Ascending aorta (tissue), 2 donors: ENCODE data around the gene HOXC11. TPM values are rescaled to one million over a fixed set of nuclear protein-coding genes. Genes with fewer than 3 reads are reported as not detected.

Source experiments
- DNase-seq, 2 donors: peaks; one replicate each; pipeline ENCODE4 v3.0.0-alpha.2; 2019; ENCODE audit warnings: low spot score in 2 of 2
- H3K27ac ChIP-seq, 2 donors: fragments of 200-600 bp; sonication (generic); one replicate each; pipeline ENCODE4 v1.5.1; 2016 to 2017; ENCODE audit warnings: mild to moderate bottlenecking in 1 of 2
- H3K27me3 ChIP-seq: fragments of 200-600 bp; sonication (generic); one replicate; pipeline ENCODE4 v1.5.1; 2017
- H3K36me3 ChIP-seq, 2 donors: fragments of 200-600 bp; sonication (generic); one replicate each; pipeline ENCODE4 v1.5.1; 2016
- H3K4me1 ChIP-seq, 2 donors: fragments of 200-600 bp; sonication (generic); one replicate each; pipeline ENCODE4 v1.5.1; 2016 to 2017; ENCODE audit warnings: mild to moderate bottlenecking in 1 of 2
- H3K4me3 ChIP-seq, 2 donors: fragments of 200-600 bp; sonication (generic); one replicate each; pipeline ENCODE4 v1.5.1; 2016 to 2017; ENCODE audit warnings: mild to moderate bottlenecking in 1 of 2
- H3K9me3 ChIP-seq, 2 donors: fragments of 200-600 bp; sonication (generic); one replicate each; pipeline ENCODE4 v1.5.1; 2016
- intact Hi-C: fragments of 100-400 bp; cut with DNase I; formaldehyde crosslinking; loops from one replicate; pipeline ENCODE4 v1.15.1; 2023
- total RNA-seq: library from RNA; depleted of rRNA; stranded (reverse); fragments of >200 nt; gene quantifications from one replicate; pipeline ENCODE4 v1.1.0, GENCODE V29; 2016
- TF ChIP-seq, protein P1 (sequence below), 3 experiments: fragments of 200-600 bp in 2 of 3; fragments of 450-650 bp in 1 of 3; sonication (generic) in 2 of 3; IDR thresholded peaks; one replicate each; pipeline ENCODE4 v1.5.1; 2016 to 2019; ENCODE audit warnings: antibody characterized with exemption in 3 of 3, mild to moderate bottlenecking in 1 of 3, moderate library complexity in 1 of 3

HOXC11 gene
- total RNA-seq, 1 donor from 2014 or later = 0.32 TPM

DNA sequence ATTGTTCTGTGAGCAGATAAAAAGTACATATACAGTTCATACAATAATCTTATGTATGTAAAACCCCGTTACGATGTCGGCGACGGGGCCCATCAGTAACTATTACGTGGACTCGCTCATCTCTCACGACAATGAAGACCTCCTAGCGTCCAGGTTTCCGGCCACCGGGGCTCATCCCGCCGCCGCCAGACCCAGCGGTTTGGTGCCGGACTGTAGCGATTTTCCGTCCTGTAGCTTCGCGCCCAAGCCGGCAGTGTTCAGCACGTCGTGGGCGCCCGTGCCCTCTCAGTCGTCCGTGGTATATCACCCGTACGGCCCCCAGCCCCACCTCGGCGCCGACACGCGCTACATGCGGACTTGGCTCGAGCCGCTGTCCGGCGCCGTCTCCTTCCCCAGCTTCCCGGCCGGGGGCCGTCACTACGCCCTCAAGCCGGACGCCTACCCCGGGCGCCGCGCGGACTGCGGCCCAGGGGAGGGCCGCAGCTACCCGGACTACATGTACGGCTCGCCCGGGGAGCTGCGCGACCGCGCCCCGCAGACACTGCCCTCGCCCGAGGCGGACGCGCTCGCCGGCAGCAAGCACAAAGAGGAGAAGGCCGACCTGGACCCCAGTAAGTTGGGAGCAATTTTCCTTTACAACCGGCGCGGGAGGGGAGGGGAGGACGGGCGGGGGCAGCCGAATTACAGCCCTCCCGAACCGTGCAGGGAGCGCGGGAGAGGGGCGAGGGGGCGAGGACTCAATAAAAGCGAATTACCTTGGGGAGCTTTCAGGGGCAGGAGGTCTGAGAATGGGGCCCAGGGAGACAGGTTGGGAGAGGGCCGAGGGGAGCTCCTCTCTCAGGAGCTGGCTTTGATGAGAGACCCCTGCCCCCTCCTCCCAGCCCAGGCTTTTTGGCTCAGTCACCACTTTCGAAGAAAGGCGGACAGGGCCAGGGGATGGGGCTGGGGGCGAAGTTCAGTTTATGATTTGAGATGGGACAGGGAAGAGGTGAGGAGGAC, 27.5 kb downstream of the HOXC11 start, which contains the start of gene HOXC9:
TSS of gene HOXC9 (plus strand) at position 46 of the 999 bp plus-strand sequence. CDS start at position 74, 28 bp downstream.
- no peak for DNase-seq
- peaks cover 0 to 10% of the 10 kb centered on the region in 2 donors for H3K4me1 ChIP-seq
- TF ChIP-seq, protein P1, sequence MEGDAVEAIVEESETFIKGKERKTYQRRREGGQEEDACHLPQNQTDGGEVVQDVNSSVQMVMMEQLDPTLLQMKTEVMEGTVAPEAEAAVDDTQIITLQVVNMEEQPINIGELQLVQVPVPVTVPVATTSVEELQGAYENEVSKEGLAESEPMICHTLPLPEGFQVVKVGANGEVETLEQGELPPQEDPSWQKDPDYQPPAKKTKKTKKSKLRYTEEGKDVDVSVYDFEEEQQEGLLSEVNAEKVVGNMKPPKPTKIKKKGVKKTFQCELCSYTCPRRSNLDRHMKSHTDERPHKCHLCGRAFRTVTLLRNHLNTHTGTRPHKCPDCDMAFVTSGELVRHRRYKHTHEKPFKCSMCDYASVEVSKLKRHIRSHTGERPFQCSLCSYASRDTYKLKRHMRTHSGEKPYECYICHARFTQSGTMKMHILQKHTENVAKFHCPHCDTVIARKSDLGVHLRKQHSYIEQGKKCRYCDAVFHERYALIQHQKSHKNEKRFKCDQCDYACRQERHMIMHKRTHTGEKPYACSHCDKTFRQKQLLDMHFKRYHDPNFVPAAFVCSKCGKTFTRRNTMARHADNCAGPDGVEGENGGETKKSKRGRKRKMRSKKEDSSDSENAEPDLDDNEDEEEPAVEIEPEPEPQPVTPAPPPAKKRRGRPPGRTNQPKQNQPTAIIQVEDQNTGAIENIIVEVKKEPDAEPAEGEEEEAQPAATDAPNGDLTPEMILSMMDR (IDR thresholded peaks at IDR 0.05) = no peak
- H3K9me3 ChIP-seq = no peaks in the 10 kb centered on the region
- intact Hi-C loops = no loop called here
- peaks cover 29% of the 10 kb centered on the region for H3K27me3 ChIP-seq
- H3K27ac ChIP-seq = no peak within 1 kb of the TSS
- peak within 1 kb of the TSS; percentile 61 to 62 for H3K4me3 ChIP-seq
- H3K36me3 ChIP-seq = no peaks in the 10 kb centered on the region

DNA sequence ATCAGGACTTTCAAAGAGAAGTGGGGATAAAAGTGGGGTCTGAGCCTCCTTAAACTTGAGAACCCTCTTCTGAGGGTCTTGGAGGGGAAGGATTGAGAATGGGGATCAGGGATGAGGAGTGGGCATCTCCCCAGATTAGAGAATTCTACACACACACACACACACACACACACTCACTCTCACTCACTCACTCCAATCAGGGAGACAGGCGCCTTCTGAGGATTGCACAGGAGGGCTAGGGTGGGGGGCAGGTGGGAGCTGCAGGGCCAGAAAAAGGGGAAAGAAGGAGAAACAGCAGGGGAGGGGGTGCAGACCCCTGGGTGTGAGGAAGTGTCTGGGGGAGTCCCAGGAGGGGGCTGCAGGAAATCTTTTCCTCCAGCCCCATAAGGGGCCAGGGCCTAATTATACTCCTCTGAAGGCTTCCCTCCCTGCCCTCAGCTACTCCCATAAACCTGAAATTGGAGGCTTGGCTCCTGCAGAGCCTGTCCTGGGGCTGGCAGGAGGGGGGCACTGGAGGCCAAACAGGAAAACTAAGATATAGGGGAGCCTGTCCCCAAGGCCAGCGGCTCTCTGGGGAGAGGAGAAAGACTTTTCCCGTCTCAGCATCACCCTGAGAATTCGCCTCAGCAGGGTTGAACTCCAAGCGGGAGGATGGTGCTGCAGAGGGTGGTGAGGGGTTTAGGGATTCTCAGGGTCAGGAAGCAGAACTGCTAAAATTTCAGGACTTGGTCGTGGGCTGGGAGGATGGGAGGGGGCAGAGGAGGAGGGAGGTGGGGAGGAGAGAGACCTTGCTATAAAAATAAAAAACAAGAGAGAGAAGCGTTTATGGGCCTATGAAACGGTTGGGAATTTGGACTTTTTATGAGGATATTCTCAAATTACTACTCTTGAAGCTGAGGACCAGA, 28.6 kb downstream of the HOXC11 start:
- intact Hi-C loops = no loop called here
- H3K36me3 ChIP-seq = no peaks in the 10 kb centered on the region
- peaks cover 26% of the 10 kb centered on the region for H3K27me3 ChIP-seq
- no peak overlapping the region for H3K27ac ChIP-seq
- H3K4me3 ChIP-seq = no peak overlapping the region
- H3K9me3 ChIP-seq = no peaks in the 10 kb centered on the region
- DNase-seq = no peak
- TF ChIP-seq, protein P1 (IDR thresholded peaks at IDR 0.05) = no peak
- peaks cover 0 to 14% of the 10 kb centered on the region in 2 donors for H3K4me1 ChIP-seq

DNA sequence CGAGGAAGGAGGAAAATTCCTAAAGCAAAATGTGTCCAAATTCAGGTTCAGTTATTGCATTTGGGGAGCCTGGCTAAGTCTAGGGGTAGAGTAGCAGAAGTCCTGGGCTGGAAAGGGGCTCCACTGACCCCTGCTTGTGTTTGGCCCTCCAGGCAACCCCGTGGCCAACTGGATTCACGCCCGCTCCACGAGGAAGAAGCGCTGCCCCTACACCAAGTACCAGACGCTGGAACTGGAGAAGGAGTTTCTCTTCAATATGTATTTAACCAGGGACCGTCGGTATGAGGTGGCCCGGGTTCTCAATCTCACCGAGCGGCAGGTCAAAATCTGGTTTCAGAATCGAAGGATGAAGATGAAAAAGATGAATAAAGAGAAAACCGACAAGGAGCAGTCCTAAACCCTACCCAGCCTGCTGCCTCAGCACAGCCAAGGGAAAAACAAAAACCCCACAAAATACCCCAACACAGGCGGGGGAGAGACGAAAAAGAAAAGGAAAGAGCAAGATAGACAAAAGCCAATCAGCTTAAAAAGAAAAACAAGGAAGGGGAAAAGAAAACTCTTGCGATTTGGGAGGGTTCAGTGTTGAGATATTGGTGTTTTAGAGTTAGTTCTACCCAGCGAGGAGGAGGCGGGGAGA, 29.5 kb downstream of the HOXC11 start:
- Histone ChIP-seq H3K36me3 (no peaks in the 10 kb centered on the region), H3K9me3 (no peaks in the 10 kb centered on the region), H3K27me3 (peaks cover 26% of the 10 kb centered on the region), H3K4me1 (peaks cover 0 to 15% of the 10 kb centered on the region in 2 donors), H3K27ac (no peak overlapping the region), H3K4me3 (no peak overlapping the region)
- TF ChIP-seq, protein P1 (IDR thresholded peaks at IDR 0.05) = no peak
- no peak for DNase-seq
- intact Hi-C loops = no loop called here

DNA sequence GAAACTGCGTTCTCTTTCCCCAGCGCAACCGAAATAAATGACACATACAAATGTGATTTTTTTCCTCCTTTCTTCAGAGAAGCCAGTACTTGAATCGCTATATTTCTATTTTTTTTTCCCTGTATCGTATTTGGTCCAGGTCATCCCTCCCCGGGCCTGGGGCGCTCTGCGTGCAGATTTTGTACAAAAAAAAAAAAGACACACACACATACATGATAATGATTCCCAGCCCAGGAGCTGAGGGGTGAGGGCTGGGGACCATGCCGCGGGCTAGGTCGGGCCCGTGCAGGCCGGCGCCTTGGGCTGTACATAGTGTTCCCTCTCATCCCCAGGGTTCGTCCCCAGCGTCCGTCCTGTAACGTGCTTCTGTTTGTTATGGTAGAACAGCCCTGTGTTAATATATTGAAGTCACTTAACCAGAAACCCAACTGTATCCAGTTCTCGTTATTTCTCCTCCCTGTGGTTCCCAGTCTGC, 30.0 kb downstream of the HOXC11 start:
- no peaks in the 10 kb centered on the region for H3K9me3 ChIP-seq
- no peak for DNase-seq
- TF ChIP-seq, protein P1 (IDR thresholded peaks at IDR 0.05) = no peak
- no peak overlapping the region for H3K4me3 ChIP-seq
- peaks cover 22% of the 10 kb centered on the region for H3K27me3 ChIP-seq
- intact Hi-C loops = no loop called here
- H3K4me1 ChIP-seq = peaks cover 0 to 15% of the 10 kb centered on the region in 2 donors
- no peak overlapping the region for H3K27ac ChIP-seq
- H3K36me3 ChIP-seq = no peaks in the 10 kb centered on the region

DNA sequence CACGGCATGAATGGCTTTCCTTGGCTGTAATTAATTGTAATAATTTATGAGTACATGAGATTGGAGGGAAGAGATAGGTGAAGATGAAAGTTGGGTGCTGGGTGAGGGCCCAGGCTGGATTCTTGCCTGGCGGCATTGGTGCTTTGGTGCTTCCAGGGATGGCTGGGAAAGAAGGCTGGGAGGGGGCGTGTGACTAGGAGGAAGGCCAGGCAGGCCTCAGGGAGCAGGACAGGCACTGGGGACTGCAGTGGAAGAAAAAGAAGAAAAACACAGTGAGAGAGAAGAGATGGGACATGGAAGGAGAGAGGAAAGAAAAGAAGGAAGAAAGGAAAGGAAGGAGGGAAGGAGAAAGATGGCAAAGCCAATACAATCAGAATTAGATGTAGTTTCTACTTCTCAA, 30.7 kb downstream of the HOXC11 start:
- intact Hi-C loops = no loop called here
- H3K27ac ChIP-seq = no peak overlapping the region
- H3K27me3 ChIP-seq = peaks cover 20% of the 10 kb centered on the region

More for the DNA sequence above, 30.7 kb downstream of the HOXC11 start:
- TF ChIP-seq, protein P1 (IDR thresholded peaks at IDR 0.05) = no peak
- peaks cover 0 to 15% of the 10 kb centered on the region in 2 donors for H3K4me1 ChIP-seq
- no peaks in the 10 kb centered on the region for H3K9me3 ChIP-seq
- DNase-seq = no peak
- H3K36me3 ChIP-seq = no peaks in the 10 kb centered on the region
- H3K4me3 ChIP-seq = no peak overlapping the region
